MM.1S (cell line): ENCODE measurements around the gene FANCL.

Experiments
- DNase-seq: peaks from one replicate; pipeline ENCODE4 v3.0.0-alpha.2; 2015
- H2AFZ ChIP-seq: fragments of 300-600 bp; sonication (generic); 2 replicates; pipeline ENCODE4 v1.6.0; 2016; ENCODE audit warnings: antibody characterized with exemption, low read length
- H3F3A ChIP-seq: fragments of 300-600 bp; sonication (generic); 2 replicates; pipeline ENCODE4 v1.6.1; 2016; ENCODE audit warnings: mild to moderate bottlenecking, antibody characterized with exemption, low read length, moderate library complexity, mixed read lengths; ENCODE audit not compliant: insufficient read depth
- H3K27ac ChIP-seq: fragments of 300-600 bp; sonication (generic); 2 replicates; pipeline ENCODE4 v1.5.1; 2016; ENCODE audit warnings: mild to moderate bottlenecking, low read length
- H3K27me3 ChIP-seq: fragments of 300-600 bp; sonication (generic); replicated peaks from 2 replicates; pipeline ENCODE4 v1.6.0; 2016; ENCODE audit warnings: low read length; ENCODE audit not compliant: insufficient read depth
- H3K36me3 ChIP-seq: fragments of 300-600 bp; sonication (generic); replicated peaks from 2 replicates; pipeline ENCODE4 v1.6.1; 2016; ENCODE audit warnings: mild to moderate bottlenecking, low read length, mixed read lengths; ENCODE audit not compliant: insufficient read depth
- H3K4me1 ChIP-seq: fragments of 300-600 bp; sonication (generic); 2 replicates; pipeline ENCODE4 v1.6.1; 2016; ENCODE audit warnings: low read length, mixed read lengths
- H3K4me2 ChIP-seq: fragments of 300-600 bp; sonication (generic); 2 replicates; pipeline ENCODE4 v1.6.0; 2016; ENCODE audit warnings: low read depth, low read length
- H3K4me3 ChIP-seq: fragments of 300-600 bp; sonication (generic); 2 replicates; pipeline ENCODE4 v1.5.1; 2016; ENCODE audit warnings: low read length, mixed read lengths
- H3K79me2 ChIP-seq: fragments of 300-600 bp; sonication (generic); 2 replicates; pipeline ENCODE4 v1.6.1; 2016; ENCODE audit warnings: mixed run types, low read length, mixed read lengths
- H3K9ac ChIP-seq: fragments of 300-600 bp; sonication (generic); 2 replicates; pipeline ENCODE4 v1.6.1; 2016; ENCODE audit warnings: low read length, mixed read lengths
- H3K9me2 ChIP-seq: fragments of 300-600 bp; sonication (generic); replicated peaks from 2 replicates; pipeline ENCODE4 v1.6.1; 2016; ENCODE audit warnings: mild to moderate bottlenecking, low read length, mixed read lengths; ENCODE audit not compliant: insufficient read depth
- H3K9me3 ChIP-seq: fragments of 300-600 bp; sonication (generic); replicated peaks from 2 replicates; pipeline ENCODE4 v1.6.1; 2016; ENCODE audit warnings: mild to moderate bottlenecking, low read length, mixed read lengths; ENCODE audit not compliant: insufficient read depth
- H4K20me1 ChIP-seq: fragments of 300-600 bp; sonication (generic); 2 replicates; pipeline ENCODE4 v1.6.1; 2016; ENCODE audit warnings: mild to moderate bottlenecking, low read length, moderate library complexity, mixed read lengths; ENCODE audit not compliant: insufficient read depth
- CTCF ChIP-seq: fragments of 300-600 bp; sonication (generic); IDR thresholded peaks from 2 replicates; pipeline ENCODE4 v1.5.1; 2016; ENCODE audit warnings: antibody characterized with exemption, low read length, mixed read lengths
- EZH2 ChIP-seq: fragments of 300-600 bp; sonication (generic); optimal IDR thresholded peaks from 2 replicates; pipeline ENCODE3; 2017; ENCODE audit warnings: low read depth, mild to moderate bottlenecking, antibody characterized with exemption, low read length, mixed read lengths
- EZH2phosphoT487 ChIP-seq: fragments of 300-600 bp; sonication (generic); IDR thresholded peaks from 2 replicates; pipeline ENCODE4 v1.6.1; 2018; ENCODE audit warnings: antibody characterized with exemption, low read length

FANCL gene

DNA sequence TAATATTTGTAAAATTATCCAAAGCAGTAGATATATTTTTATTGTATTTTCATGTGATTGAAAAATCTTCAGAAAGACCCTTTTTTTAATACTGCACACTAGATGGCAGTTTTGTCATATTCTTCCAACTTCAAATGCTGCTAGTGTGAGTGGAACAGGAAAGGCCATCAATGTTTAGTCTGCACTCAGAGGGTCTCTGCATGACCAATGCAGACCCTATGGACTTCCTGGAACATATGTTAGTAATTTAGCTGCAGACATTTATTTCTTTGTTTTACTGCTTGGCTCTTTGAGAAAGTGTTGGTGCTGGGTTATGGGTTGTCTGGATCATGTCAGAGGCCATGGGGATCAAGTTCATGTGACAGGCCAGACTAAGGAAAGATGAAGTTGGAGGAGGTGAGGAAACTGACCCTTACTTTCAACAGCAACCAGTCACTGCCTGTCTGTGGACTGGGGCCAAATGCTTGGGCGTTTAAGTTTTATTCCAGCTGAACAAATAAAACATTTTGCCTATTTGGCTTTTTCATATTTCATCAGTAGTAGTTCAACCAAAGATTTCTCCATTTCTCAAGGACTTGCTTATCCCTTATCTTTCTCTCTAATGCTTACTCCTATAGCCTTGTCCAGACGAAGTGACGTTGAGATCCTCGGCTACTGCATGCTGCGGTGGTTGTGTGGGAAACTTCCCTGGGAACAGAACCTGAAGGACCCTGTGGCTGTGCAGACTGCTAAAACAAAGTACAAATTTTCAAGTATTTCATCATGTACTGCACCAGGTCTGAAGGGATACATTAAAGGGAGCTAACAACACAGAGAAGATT, 109.7 kb downstream of the FANCL start:
- H3K9me3 ChIP-seq = no peaks in the 10 kb centered on the region
- H3K79me2 ChIP-seq = no peaks in the 10 kb centered on the region
- H3F3A ChIP-seq = no peaks in the 10 kb centered on the region
- no peak overlapping the region for H3K4me3 ChIP-seq
- no peaks in the 10 kb centered on the region for H3K9me2 ChIP-seq
- TF ChIP-seq EZH2phosphoT487 = no peak
- TF ChIP-seq CTCF = 0 out of 2 replicates have a peak, but pooled peaks have one; percentile 9
- H3K9ac ChIP-seq = no peak overlapping the region
- no peaks in the 10 kb centered on the region for H3K27me3 ChIP-seq
- no peak for DNase-seq
- no peaks in the 10 kb centered on the region for H3K4me1 ChIP-seq
- H3K36me3 ChIP-seq = no peaks in the 10 kb centered on the region
- H4K20me1 ChIP-seq = no peaks in the 10 kb centered on the region
- H3K27ac ChIP-seq = no peak overlapping the region
- no peak overlapping the region for H3K4me2 ChIP-seq
- no peak overlapping the region for H2AFZ ChIP-seq

- Histone ChIP-seq H2AFZ (no peak overlapping the region), H3K36me3 (no peaks in the 10 kb centered on the region), H4K20me1 (no peaks in the 10 kb centered on the region), H3K9me3 (no peaks in the 10 kb centered on the region), H3F3A (no peaks in the 10 kb centered on the region), H3K9me2 (no peaks in the 10 kb centered on the region), H3K4me2 (no peak overlapping the region), H3K27me3 (no peaks in the 10 kb centered on the region), H3K9ac (no peak overlapping the region), H3K4me1 (no peaks in the 10 kb centered on the region), H3K4me3 (no peak overlapping the region), H3K79me2 (no peaks in the 10 kb centered on the region), H3K27ac (no peak overlapping the region)
- DNase-seq = no peak
- no peak for TF ChIP-seq CTCF
- no peak for TF ChIP-seq EZH2
- TF ChIP-seq EZH2phosphoT487 = no peak
Measured at GRCh38 chr2:58130238-58130637, 110.9 kb downstream of the FANCL start.

DNA sequence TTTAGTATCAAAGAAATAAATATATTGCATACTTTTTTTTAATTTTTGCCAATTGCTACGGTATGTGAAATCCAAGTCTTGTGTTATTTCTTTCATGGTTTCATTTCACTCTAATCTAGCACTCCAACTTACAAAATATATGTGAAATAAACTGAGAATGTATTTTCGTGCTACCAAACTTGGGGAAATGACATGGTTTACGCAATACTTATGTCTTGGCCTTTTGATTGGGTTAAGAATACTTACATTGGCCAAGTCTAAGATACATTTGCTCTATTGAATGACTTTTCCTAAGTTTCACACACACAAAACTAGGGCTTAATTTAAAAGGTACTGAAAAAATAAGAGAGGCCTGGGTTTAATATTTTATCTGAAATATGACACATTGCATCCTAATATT, 114.0 kb downstream of the FANCL start:
- H3K4me2 ChIP-seq = no peak overlapping the region
- H3K27ac ChIP-seq = no peak overlapping the region
- H2AFZ ChIP-seq = no peak overlapping the region
- H3K9me3 ChIP-seq = no peaks in the 10 kb centered on the region
- DNase-seq = no peak
- no peaks in the 10 kb centered on the region for H3K79me2 ChIP-seq
- no peaks in the 10 kb centered on the region for H3K27me3 ChIP-seq
- no peaks in the 10 kb centered on the region for H3F3A ChIP-seq
- H3K9ac ChIP-seq = no peak overlapping the region
- no peaks in the 10 kb centered on the region for H3K9me2 ChIP-seq
- TF ChIP-seq EZH2phosphoT487 = no peak
- no peak for TF ChIP-seq EZH2
- TF ChIP-seq CTCF = no peak
- no peaks in the 10 kb centered on the region for H3K4me1 ChIP-seq
- no peaks in the 10 kb centered on the region for H4K20me1 ChIP-seq
- H3K4me3 ChIP-seq = no peak overlapping the region
- no peaks in the 10 kb centered on the region for H3K36me3 ChIP-seq
